MCF 10A (cell line): ENCODE measurements around the gene C17orf67. TPM values are rescaled to one million over a fixed set of nuclear protein-coding genes. Genes with fewer than 3 reads are reported as not detected.

Experiments
- Bru-seq: library from RNA; stranded (reverse); fragments of 400-500 nt; gene quantifications from one replicate; lab custom pipeline; 2021; lab: Mats Ljungman, UMichigan
- BruChase-seq, 2 experiments: library from RNA; stranded (reverse); fragments of 400-500 nt; gene quantifications; one replicate each; lab custom pipeline; 2021; lab: Mats Ljungman, UMichigan
- BruUV-seq: library from RNA; stranded (reverse); fragments of 400-500 nt; replicated peaks from 2 replicates; lab custom pipeline; 2021; lab: Mats Ljungman, UMichigan
- CTCF ChIA-PET: fragments of 300-600 bp; sonication (Branson Sonifier 250); formaldehyde crosslinking; extraction: SDS; loops from one replicate; lab custom pipeline; 2021; ENCODE audit warnings: antibody characterized with exemption, inconsistent platforms; lab: Yijun Ruan, JAX
- POLR2A ChIA-PET: fragments of 300-600, 350-650 bp; sonication (Branson Sonifier 250); formaldehyde crosslinking; extraction: SDS; loops from one replicate; lab custom pipeline; 2020; ENCODE audit warnings: antibody characterized with exemption, inconsistent platforms; lab: Yijun Ruan, JAX
- DNase-seq: peaks from one replicate; pipeline ENCODE4 v3.0.0-alpha.2; 2018; ENCODE audit not compliant: unreplicated experiment
- H3K27ac Mint-ChIP-seq: one replicate; pipeline ENCODE4 v1.8.0; 2022; ENCODE audit warnings: mild to moderate bottlenecking, low read depth, mixed read lengths; ENCODE audit not compliant: unreplicated experiment
- H3K27me3 Mint-ChIP-seq: one replicate; pipeline ENCODE4 v1.8.0; 2022; ENCODE audit warnings: mixed read lengths; ENCODE audit not compliant: insufficient read depth, unreplicated experiment
- H3K36me3 Mint-ChIP-seq: one replicate; pipeline ENCODE4 v1.8.0; 2022; ENCODE audit warnings: mild to moderate bottlenecking, moderate library complexity, mixed read lengths; ENCODE audit not compliant: insufficient read depth, unreplicated experiment
- H3K4me1 Mint-ChIP-seq: one replicate; pipeline ENCODE4 v1.8.0; 2022; ENCODE audit warnings: mixed read lengths; ENCODE audit not compliant: insufficient read depth, unreplicated experiment
- H3K4me3 Mint-ChIP-seq: one replicate; pipeline ENCODE4 v1.8.0; 2022; ENCODE audit warnings: mild to moderate bottlenecking, moderate library complexity, mixed read lengths; ENCODE audit not compliant: unreplicated experiment
- H3K9me3 Mint-ChIP-seq: one replicate; pipeline ENCODE4 v1.8.0; 2022; ENCODE audit warnings: mixed read lengths; ENCODE audit not compliant: unreplicated experiment
- intact Hi-C: fragments of 100-400 bp; cut with micrococcal nuclease; formaldehyde crosslinking; loops from 2 replicates; pipeline ENCODE4 v1.14.1; 2022
- long read RNA-seq: library from polyadenylated mRNA; stranded (forward); transcript quantifications from one replicate; pipeline ENCODE4 v2.0.0, GENCODE V29; 2022
- total RNA-seq: library from RNA; stranded (reverse); gene quantifications from 2 replicates; pipeline ENCODE4 v1.2.3, GENCODE V29; 2022
- TF ChIP-seq, protein P1 (sequence below): fragments of 200-600 bp; IDR thresholded peaks from one replicate; pipeline ENCODE4 v1.8.0; 2022; ENCODE audit warnings: antibody characterized with exemption, mild to moderate bottlenecking; ENCODE audit not compliant: unreplicated experiment

The C17orf67 gene, protein sequence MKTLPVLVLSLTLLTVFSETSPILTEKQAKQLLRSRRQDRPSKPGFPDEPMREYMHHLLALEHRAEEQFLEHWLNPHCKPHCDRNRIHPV
- total RNA-seq (3.3 and 3.5 TPM in 2 replicates), Bru-seq, nascent RNA (percentile 57 among the genes with signal in this experiment), BruChase-seq, experiment 1, labeled RNA remaining after a 6-hour chase (percentile 84 among the genes with signal in this experiment), BruChase-seq, experiment 2, labeled RNA remaining after a 2-hour chase (percentile 79 among the genes with signal in this experiment)
- long read RNA-seq, partial matches to known transcripts = 0 of 39 reads
- long read RNA-seq, other reads (novel, unspliced or antisense) = 39 of 39 reads

DNA sequence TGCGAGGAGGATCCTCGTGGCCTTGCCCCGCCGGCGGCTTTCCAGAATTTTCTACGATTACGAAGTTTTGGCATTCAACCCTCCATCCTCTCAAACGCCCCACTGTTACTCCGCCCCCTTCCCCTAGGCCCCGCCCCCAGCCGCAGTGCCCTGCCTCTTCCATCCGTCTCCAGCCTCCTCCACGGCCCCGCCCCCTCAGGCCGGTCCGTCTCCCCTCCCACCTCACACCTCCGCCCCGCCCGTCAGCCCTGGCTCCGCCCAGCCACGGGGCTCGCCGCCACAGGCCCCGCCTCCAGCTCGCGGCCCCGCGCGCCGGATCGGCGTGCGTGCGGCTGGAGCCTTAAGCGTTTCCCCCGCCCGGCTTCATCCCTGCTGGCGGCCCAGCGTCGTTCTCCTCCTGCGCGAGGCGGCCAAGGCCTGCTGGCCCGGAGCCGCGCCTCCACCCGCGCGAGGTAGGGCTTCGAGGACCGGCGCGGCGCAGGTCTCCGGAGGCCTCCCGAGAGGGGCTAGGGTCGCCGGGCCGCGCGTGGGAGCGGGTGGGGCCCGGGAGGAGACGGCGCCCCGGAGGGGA is at the start of gene C17orf67, which contains the start of gene DGKE:
C17orf67 (minus strand) TSS at position 112 of the 571 bp plus-strand sequence. CDS start 18,110 bp downstream, outside the sequence.
DGKE (plus strand) TSS at position 343 of the 571 bp plus-strand sequence. CDS start 645 bp downstream, outside the sequence.
- peaks cover 47% of the 10 kb centered on the region for H3K4me1 Mint-ChIP-seq
- no TSS peak for BruUV-seq
- H3K9me3 Mint-ChIP-seq = no peaks in the 10 kb centered on the region
- CTCF ChIA-PET = interaction anchor here (0.6 kb wide), 2 partner anchors 50 to 52 kb away, joined by 3 read pairs; no protein-coding TSS in a partner anchor
- peak within 1 kb of the TSS; percentile 66 for H3K27ac Mint-ChIP-seq
- peaks cover 33% of the 10 kb centered on the region for H3K36me3 Mint-ChIP-seq
- peak; percentile 96 for DNase-seq
- H3K4me3 Mint-ChIP-seq = peak within 1 kb of the TSS; percentile 97
- TF ChIP-seq, protein P1, sequence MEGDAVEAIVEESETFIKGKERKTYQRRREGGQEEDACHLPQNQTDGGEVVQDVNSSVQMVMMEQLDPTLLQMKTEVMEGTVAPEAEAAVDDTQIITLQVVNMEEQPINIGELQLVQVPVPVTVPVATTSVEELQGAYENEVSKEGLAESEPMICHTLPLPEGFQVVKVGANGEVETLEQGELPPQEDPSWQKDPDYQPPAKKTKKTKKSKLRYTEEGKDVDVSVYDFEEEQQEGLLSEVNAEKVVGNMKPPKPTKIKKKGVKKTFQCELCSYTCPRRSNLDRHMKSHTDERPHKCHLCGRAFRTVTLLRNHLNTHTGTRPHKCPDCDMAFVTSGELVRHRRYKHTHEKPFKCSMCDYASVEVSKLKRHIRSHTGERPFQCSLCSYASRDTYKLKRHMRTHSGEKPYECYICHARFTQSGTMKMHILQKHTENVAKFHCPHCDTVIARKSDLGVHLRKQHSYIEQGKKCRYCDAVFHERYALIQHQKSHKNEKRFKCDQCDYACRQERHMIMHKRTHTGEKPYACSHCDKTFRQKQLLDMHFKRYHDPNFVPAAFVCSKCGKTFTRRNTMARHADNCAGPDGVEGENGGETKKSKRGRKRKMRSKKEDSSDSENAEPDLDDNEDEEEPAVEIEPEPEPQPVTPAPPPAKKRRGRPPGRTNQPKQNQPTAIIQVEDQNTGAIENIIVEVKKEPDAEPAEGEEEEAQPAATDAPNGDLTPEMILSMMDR = no peak
- H3K27me3 Mint-ChIP-seq = no peaks in the 10 kb centered on the region
- intact Hi-C loops = loop anchor here (10.0 kb wide), 1 partner anchor 251 kb away; the partner anchor contains the start of gene AKAP1
- POLR2A ChIA-PET = interaction anchor here (0.7 to 5.7 kb wide), 23 partner anchors 9 to 861 kb away, joined by 3 to 75 read pairs (median 4); partner anchors contain the start of genes AKAP1, COIL and NOG

DNA sequence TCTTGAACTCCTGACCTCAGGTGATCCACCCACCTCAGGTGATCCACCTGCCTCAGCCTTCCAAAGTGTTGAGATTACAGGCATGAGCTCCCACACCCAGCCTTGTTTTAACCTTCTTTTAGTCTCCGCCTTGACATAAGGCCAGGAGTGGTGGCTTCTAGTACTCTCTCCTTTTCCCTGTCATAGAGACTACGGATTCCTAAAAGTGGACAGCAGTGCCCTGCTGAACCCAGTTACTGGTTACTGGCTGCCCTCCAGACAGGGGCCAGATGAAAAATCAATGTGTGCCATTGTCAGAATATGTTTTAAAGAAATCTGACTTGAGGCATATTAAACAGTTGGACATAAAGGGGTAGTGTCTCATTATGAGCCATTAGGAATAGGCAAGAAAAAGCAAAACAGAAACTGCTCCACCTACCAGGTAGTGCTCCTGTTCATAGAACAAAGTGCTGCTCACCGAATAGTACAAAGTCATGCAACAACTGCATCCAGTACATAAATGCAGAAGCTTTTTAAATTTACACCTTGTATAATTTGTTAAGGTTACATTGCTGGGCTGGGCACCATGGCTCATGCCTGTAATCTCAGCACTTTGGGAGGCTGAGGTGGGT is 48.1 kb upstream of the C17orf67 start:
- CTCF ChIA-PET = interaction anchor here (1.0 kb wide), 1 partner anchor 12 kb away, joined by 3 read pairs; no protein-coding TSS in a partner anchor
- Mint-ChIP-seq H3K36me3 (peaks cover 7% of the 10 kb centered on the region), H3K4me3 (no peak overlapping the region), H3K27ac (no peak overlapping the region), H3K4me1 (no peaks in the 10 kb centered on the region), H3K9me3 (no peaks in the 10 kb centered on the region), H3K27me3 (no peaks in the 10 kb centered on the region)
- BruUV-seq = no TSS peak
- no peak for DNase-seq
- POLR2A ChIA-PET = interaction anchor here (1.6 kb wide), 1 partner anchor 10 kb away, joined by 6 read pairs; no protein-coding TSS in a partner anchor
- intact Hi-C loops = no loop called here
- TF ChIP-seq, protein P1 = no peak

DNA sequence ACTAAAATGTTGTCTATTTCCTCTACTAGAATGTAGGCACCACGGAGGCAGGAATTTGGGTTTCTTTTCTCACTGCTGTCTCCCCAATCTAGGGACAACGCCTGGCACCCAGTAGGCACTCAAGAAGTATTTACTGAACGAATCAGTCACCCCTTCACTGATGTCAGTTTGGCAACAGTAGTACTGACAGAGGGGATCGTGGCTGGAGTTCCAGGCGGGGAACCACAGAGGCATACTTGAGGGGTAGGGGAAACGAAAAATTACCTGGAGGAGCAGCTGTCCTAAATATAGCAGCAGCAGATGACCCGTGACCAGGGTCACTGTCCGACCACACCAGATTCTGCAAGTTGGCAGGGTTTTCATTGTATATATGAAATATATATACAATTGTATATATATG is 46.9 kb upstream of the C17orf67 start:
- no peak for DNase-seq
- Mint-ChIP-seq H3K4me1 (no peaks in the 10 kb centered on the region), H3K27me3 (no peaks in the 10 kb centered on the region), H3K9me3 (no peaks in the 10 kb centered on the region), H3K4me3 (no peak overlapping the region), H3K36me3 (no peaks in the 10 kb centered on the region), H3K27ac (no peak overlapping the region)
- TF ChIP-seq, protein P1 = no peak
- no TSS peak for BruUV-seq
- ChIA-PET POLR2A (no interaction called here), CTCF (interaction anchor here (1.0 kb wide), 1 partner anchor 26 kb away, joined by 3 read pairs; no protein-coding TSS in a partner anchor)
- intact Hi-C loops = no loop called here
